GM12873 (cell line): ENCODE results near the gene DSP.

Source experiments
- CTCF ChIP-seq: IDR thresholded peaks from 2 replicates; pipeline ENCODE4 v1.5.1; 2012; ENCODE audit warnings: low read depth, mild to moderate bottlenecking, moderate library complexity, low read length, control low read depth; ENCODE audit not compliant: insufficient read depth; ENCODE audit errors: missing control alignments

The DSP gene

GRCh38 chr6:7545316-7546019, 4.0 kb downstream of the DSP start:
- no peak for TF ChIP-seq CTCF

GRCh38 chr6:7546020-7546369, 4.5 kb downstream of the DSP start:
- TF ChIP-seq CTCF: no peak

- no peak for TF ChIP-seq CTCF
Observed at GRCh38 chr6:7546383-7546782, 4.9 kb downstream of the DSP start.

GRCh38 chr6:7546896-7547295, 5.4 kb downstream of the DSP start:
- no peak for TF ChIP-seq CTCF

GRCh38 chr6:7547315-7547714, 5.8 kb downstream of the DSP start:
- TF ChIP-seq CTCF: no peak

GRCh38 chr6:7550433-7550801, 8.9 kb downstream of the DSP start:
- TF ChIP-seq CTCF: no peak

GRCh38 chr6:7554533-7555275, 13.2 kb downstream of the DSP start:
- TF ChIP-seq CTCF: no peak
